ENCODE measurements around the gene DARS1.

The DARS1 gene

DNA sequence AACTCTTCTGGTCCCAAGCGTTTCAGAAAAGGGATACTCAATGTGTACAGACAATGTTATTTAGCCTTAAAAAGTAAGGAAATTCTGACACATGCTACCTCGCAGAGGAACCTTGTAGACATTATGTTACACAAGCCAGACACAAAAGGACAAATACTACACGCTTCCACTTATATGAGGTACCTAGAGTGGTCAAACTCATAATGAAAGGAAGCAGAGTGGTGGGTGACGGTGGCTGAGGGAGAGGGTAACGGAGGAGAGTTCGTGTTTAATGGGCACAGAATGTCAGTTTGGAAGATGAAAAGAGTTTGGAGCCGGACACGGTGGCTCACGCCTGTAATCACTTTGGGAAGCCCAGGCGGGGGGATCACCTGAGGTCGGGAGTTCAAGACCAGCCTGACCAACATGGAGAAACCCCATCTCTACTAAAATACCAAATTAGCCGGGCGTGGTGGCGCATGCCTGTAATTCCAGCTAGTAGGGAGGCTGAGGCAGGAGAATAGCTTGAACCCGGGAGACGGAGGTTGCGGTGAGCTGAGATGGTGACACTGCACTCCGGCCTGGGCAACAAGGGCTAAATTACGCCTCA is 110.6 kb downstream of the DARS1 start:
- no peak for DNase-seq

DNA sequence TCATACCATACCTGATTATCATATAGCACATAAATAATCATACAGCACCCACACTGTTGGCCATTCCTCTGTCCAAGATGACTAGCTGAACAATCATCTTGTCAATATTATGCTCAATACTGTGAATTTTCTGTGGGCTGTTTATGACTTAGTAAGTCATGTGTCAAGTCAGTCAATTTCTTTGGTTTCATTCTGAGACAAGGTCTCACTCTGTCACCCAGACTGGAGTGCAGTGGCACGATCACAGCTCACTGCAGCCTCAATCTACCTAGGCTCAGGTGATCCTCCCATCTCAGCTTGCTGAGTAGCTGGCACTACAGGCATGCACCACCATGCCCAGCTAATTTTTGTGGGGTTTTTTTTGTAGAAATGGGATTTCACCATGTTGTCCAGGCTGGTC is 114.9 kb downstream of the DARS1 start:
- DNase-seq = no peak

DNA sequence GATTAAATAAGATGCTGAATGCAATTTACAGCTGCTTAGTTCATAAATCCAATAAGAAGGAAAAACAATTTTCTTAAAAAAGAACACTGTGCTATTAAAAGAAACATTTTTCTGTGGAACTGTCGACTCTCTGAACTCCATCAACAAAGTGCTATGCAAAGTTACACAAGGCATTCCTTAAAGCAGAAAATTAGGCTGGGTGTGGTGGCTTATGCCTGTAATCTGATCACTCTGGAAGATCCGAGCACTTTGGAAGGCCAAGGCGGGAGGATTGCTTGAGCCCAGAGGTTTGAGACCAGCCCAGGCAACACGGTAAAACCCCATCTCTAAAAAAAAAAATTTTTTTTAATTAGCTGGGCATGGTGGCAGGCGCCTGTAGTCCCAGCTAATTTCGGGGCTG is 122.2 kb downstream of the DARS1 start:
- no peak for DNase-seq

DNA sequence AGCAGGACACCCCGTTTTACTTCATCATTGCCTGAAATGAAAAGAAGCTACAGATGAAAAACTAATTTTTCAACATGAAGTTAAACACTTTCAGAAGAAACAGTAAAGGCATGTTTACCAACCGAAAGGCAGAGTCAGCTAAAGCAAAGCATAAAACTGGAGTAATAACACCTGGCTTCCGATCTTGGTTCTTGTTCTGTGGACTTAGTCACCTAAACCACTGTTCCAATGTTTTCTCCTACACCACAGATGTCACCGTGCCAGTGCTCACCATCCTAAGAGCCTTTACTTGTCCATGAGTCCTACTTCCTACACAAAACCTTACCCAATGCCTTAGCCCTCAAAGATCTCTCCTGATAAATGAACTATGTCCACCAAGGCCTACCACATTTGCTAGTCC is 122.7 kb downstream of the DARS1 start:
- no peak for DNase-seq

Data from activated effector memory CD4-positive, alpha-beta T cell treated with anti-CD3 and anti-CD28 coated beads, Interleukin-2, amount 50 U/mL, for 16 hours (primary cell).